Glutamatergic neuron (in vitro differentiated cells): ENCODE measurements around the gene HSPE1. TPM values are rescaled to one million over a fixed set of nuclear protein-coding genes. Genes with fewer than 3 reads are reported as not detected.

Experiments
- DNase-seq: peaks from one replicate; pipeline ENCODE4 v3.0.0; 2022
- H3K27ac Mint-ChIP-seq: one replicate; pipeline ENCODE4 v1.8.0; 2020; ENCODE audit warnings: mild to moderate bottlenecking, mixed read lengths, inconsistent platforms; ENCODE audit not compliant: unreplicated experiment
- H3K27me3 Mint-ChIP-seq: one replicate; pipeline ENCODE4 v1.8.0; 2020; ENCODE audit warnings: mild to moderate bottlenecking, moderate library complexity, mixed read lengths, inconsistent platforms; ENCODE audit not compliant: unreplicated experiment
- H3K36me3 Mint-ChIP-seq: one replicate; pipeline ENCODE4 v1.8.0; 2020; ENCODE audit warnings: mild to moderate bottlenecking, mixed read lengths, inconsistent platforms; ENCODE audit not compliant: unreplicated experiment
- H3K4me1 Mint-ChIP-seq: one replicate; pipeline ENCODE4 v1.8.0; 2020; ENCODE audit warnings: mild to moderate bottlenecking, low read depth, mixed read lengths, inconsistent platforms; ENCODE audit not compliant: unreplicated experiment
- H3K4me3 Mint-ChIP-seq: one replicate; pipeline ENCODE4 v1.8.0; 2020; ENCODE audit warnings: mild to moderate bottlenecking, mixed read lengths, inconsistent platforms; ENCODE audit not compliant: unreplicated experiment
- H3K9me3 Mint-ChIP-seq: one replicate; pipeline ENCODE4 v1.8.0; 2020; ENCODE audit warnings: mild to moderate bottlenecking, moderate library complexity, mixed read lengths, inconsistent platforms; ENCODE audit not compliant: unreplicated experiment
- CTCF ChIP-seq: fragments of 200-600 bp; sonication (generic); IDR thresholded peaks from one replicate; pipeline ENCODE4 v1.5.0; 2021; ENCODE audit not compliant: partially characterized antibody, unreplicated experiment
- total RNA-seq: library from RNA; stranded (reverse); fragmentation: NEBNext Ultra II Directional; extraction: Animal tissue kit (Norgen Biotek cat#: 25700); gene quantifications from one replicate; pipeline ENCODE4 v1.2.1, GENCODE V29; 2021; ENCODE audit not compliant: unreplicated experiment

The HSPE1 gene
- total RNA-seq, 1 donor from 2014 or later = 83.5 TPM

- Mint-ChIP-seq H3K27me3 (peaks cover 4% of the 10 kb centered on the region), H3K9me3 (peaks cover 8% of the 10 kb centered on the region), H3K27ac (peak overlapping the region; percentile 91), H3K4me3 (peak overlapping the region; percentile 97), H3K4me1 (peaks cover 17% of the 10 kb centered on the region), H3K36me3 (no peaks in the 10 kb centered on the region)
- DNase-seq = no peak
- no peak for TF ChIP-seq CTCF
Observed at GRCh38 chr2:197498235-197498936, 1.8 kb upstream of the HSPE1 start.

GRCh38 chr2:197498937-197499593 lies 1.1 kb upstream of the HSPE1 start:
- Mint-ChIP-seq H3K4me3 (peak overlapping the region; percentile 97), H3K36me3 (no peaks in the 10 kb centered on the region), H3K9me3 (peaks cover 8% of the 10 kb centered on the region), H3K27ac (peak overlapping the region; percentile 91), H3K27me3 (peaks cover 4% of the 10 kb centered on the region), H3K4me1 (peaks cover 17% of the 10 kb centered on the region)
- no peak for TF ChIP-seq CTCF
- DNase-seq = peak; percentile 74

GRCh38 chr2:197500503-197501131 lies 438 bp downstream of the HSPE1 start:
- no peak for TF ChIP-seq CTCF
- H3K9me3 Mint-ChIP-seq = peaks cover 8% of the 10 kb centered on the region
- H3K4me1 Mint-ChIP-seq = peaks cover 17% of the 10 kb centered on the region
- peak overlapping the region; percentile 92 for H3K4me3 Mint-ChIP-seq
- DNase-seq = no peak
- peaks cover 4% of the 10 kb centered on the region for H3K27me3 Mint-ChIP-seq
- H3K36me3 Mint-ChIP-seq = no peaks in the 10 kb centered on the region
- peak overlapping the region; percentile 89 for H3K27ac Mint-ChIP-seq

- H3K27me3 Mint-ChIP-seq = peaks cover 4% of the 10 kb centered on the region
- H3K9me3 Mint-ChIP-seq = peaks cover 8% of the 10 kb centered on the region
- H3K36me3 Mint-ChIP-seq = no peaks in the 10 kb centered on the region
- no peak overlapping the region for H3K27ac Mint-ChIP-seq
- peaks cover 17% of the 10 kb centered on the region for H3K4me1 Mint-ChIP-seq
- DNase-seq = no peak
- H3K4me3 Mint-ChIP-seq = peak overlapping the region; percentile 92
- no peak for TF ChIP-seq CTCF
Observed at GRCh38 chr2:197502201-197502600, 2.0 kb downstream of the HSPE1 start.

- Mint-ChIP-seq H3K4me1 (peaks cover 15% of the 10 kb centered on the region), H3K4me3 (peak overlapping the region; percentile 92), H3K36me3 (no peaks in the 10 kb centered on the region), H3K9me3 (peaks cover 8% of the 10 kb centered on the region), H3K27me3 (peaks cover 4% of the 10 kb centered on the region), H3K27ac (no peak overlapping the region)
- DNase-seq = no peak
- no peak for TF ChIP-seq CTCF
Observed at GRCh38 chr2:197502685-197503084, 2.5 kb downstream of the HSPE1 start.
